ENCODE data around the gene CNTN4. TPM values are rescaled to one million over a fixed set of nuclear protein-coding genes. Genes with fewer than 3 reads are reported as not detected.

CNTN4 gene
- polyA plus RNA-seq, 1 donor (not counting 4 experiments of a cell fraction or from before 2014, with no cell fraction given) = not detected

DNA sequence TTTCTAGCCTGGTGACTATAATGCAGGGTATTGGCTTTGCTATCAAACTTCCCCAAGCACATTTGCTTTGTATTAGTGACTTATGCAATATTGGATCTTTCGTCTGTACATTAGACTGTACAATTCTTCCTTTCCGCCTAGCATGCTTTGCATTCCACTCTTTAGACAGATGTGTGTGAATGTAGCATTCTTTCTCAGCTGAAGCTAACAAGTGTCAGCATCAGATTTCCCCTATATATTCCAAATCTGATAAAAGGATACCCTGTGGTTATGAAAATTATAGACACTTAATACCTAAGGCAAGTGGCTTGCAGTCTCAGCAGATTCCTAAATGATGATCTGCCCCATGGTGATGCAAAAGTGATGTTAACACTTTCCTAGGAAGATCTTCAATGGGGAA, 360.1 kb downstream of the CNTN4 start:
- TF ChIP-seq CTCF (optimal IDR thresholded peaks at IDR 0.05 in 1 of 3, IDR thresholded peaks at IDR 0.05 in 1 of 3, conservative IDR thresholded peaks at IDR 0.05 in 1 of 3; ENCODE audit: extremely low read depth in 1 of 3, insufficient read depth in 2 of 3, low read length in 3 of 3) (no peak), EZH2 (IDR thresholded peaks at IDR 0.05; ENCODE audit: low read length) (no peak)
- H3K9me1 ChIP-seq (ENCODE audit: control insufficient read depth, extremely low read depth, insufficient read depth, low read length) = no peaks in the 10 kb centered on the region
- dilution Hi-C loops (cut with MboI; ENCODE audit: extremely low pct_ligation_motif_present, low sequenced_read_pairs) = no loop called here
- H4K20me1 ChIP-seq (ENCODE audit: control insufficient read depth, extremely low read depth, insufficient read depth, low read length) = no peaks in the 10 kb centered on the region
- H2AFZ ChIP-seq (ENCODE audit: control insufficient read depth, low read length) = no peak overlapping the region
- no peak overlapping the region for H3K4me3 ChIP-seq (ENCODE audit: control insufficient read depth in 2 of 3, extremely low read depth in 1 of 3, insufficient read depth in 2 of 3, low read depth in 1 of 3, low read length in 3 of 3)
- no peak for DNase-seq (ENCODE audit: low read depth, low spot score)
- no peaks in the 10 kb centered on the region for H3K27me3 ChIP-seq (ENCODE audit: control insufficient read depth, extremely low read depth, insufficient read depth, low read length)
- no peak overlapping the region for H3K9ac ChIP-seq (ENCODE audit: control insufficient read depth, extremely low read depth, insufficient read depth, low read length)
- H3K9me3 ChIP-seq (ENCODE audit: control insufficient read depth, low read depth, low read length) = no peaks in the 10 kb centered on the region
- no peaks in the 10 kb centered on the region for H3K79me2 ChIP-seq (ENCODE audit: control insufficient read depth, insufficient read depth, low read length)
- H3K36me3 ChIP-seq (ENCODE audit: control insufficient read depth in 2 of 2, extremely low read depth in 1 of 2, insufficient read depth in 2 of 2, low read length in 2 of 2) = no peaks in the 10 kb centered on the region
- H3K27ac ChIP-seq (ENCODE audit: control insufficient read depth, insufficient read depth, low read length) = no peak overlapping the region
- no peak for FAIRE-seq
- H3K4me1 ChIP-seq (ENCODE audit: control insufficient read depth, extremely low read depth, insufficient read depth, low read length) = no peaks in the 10 kb centered on the region
- H3K4me2 ChIP-seq (ENCODE audit: control insufficient read depth, extremely low read depth, insufficient read depth, low read depth, low read length) = no peak overlapping the region

- FAIRE-seq (no peak), DNase-seq (ENCODE audit: low read depth, low spot score) (no peak)
- H3K9me1 ChIP-seq (ENCODE audit: control insufficient read depth, extremely low read depth, insufficient read depth, low read length) = no peaks in the 10 kb centered on the region
- no peaks in the 10 kb centered on the region for H3K79me2 ChIP-seq (ENCODE audit: control insufficient read depth, insufficient read depth, low read length)
- H3K36me3 ChIP-seq (ENCODE audit: control insufficient read depth in 2 of 2, extremely low read depth in 1 of 2, insufficient read depth in 2 of 2, low read length in 2 of 2) = no peaks in the 10 kb centered on the region
- H4K20me1 ChIP-seq (ENCODE audit: control insufficient read depth, extremely low read depth, insufficient read depth, low read length) = no peaks in the 10 kb centered on the region
- H3K9me3 ChIP-seq (ENCODE audit: control insufficient read depth, low read depth, low read length) = no peaks in the 10 kb centered on the region
- H3K4me2 ChIP-seq (ENCODE audit: control insufficient read depth, extremely low read depth, insufficient read depth, low read depth, low read length) = no peak overlapping the region
- H3K4me3 ChIP-seq (ENCODE audit: control insufficient read depth in 2 of 3, extremely low read depth in 1 of 3, insufficient read depth in 2 of 3, low read depth in 1 of 3, low read length in 3 of 3) = no peak overlapping the region
- H3K27me3 ChIP-seq (ENCODE audit: control insufficient read depth, extremely low read depth, insufficient read depth, low read length) = no peaks in the 10 kb centered on the region
- dilution Hi-C loops (cut with MboI; ENCODE audit: extremely low pct_ligation_motif_present, low sequenced_read_pairs) = no loop called here
- H3K4me1 ChIP-seq (ENCODE audit: control insufficient read depth, extremely low read depth, insufficient read depth, low read length) = no peaks in the 10 kb centered on the region
- no peak overlapping the region for H3K9ac ChIP-seq (ENCODE audit: control insufficient read depth, extremely low read depth, insufficient read depth, low read length)
- TF ChIP-seq CTCF (optimal IDR thresholded peaks at IDR 0.05 in 1 of 3, IDR thresholded peaks at IDR 0.05 in 1 of 3, conservative IDR thresholded peaks at IDR 0.05 in 1 of 3; ENCODE audit: extremely low read depth in 1 of 3, insufficient read depth in 2 of 3, low read length in 3 of 3) (no peak), EZH2 (IDR thresholded peaks at IDR 0.05; ENCODE audit: low read length) (no peak)
- H3K27ac ChIP-seq (ENCODE audit: control insufficient read depth, insufficient read depth, low read length) = no peak overlapping the region
- no peak overlapping the region for H2AFZ ChIP-seq (ENCODE audit: control insufficient read depth, low read length)
These were observed 367.2 kb downstream of the CNTN4 start for GRCh38 chr3:2465842-2466241.

Measured in keratinocyte (primary cell).